ENCODE measurements around the gene TANC1.

GRCh38 chr2:159065313-159065712 lies 96.9 kb downstream of the TANC1 start:
- TF ChIP-seq CTCF (IDR thresholded peaks at IDR 0.05; ENCODE audit: extremely low read depth in 1 of 2, insufficient read depth in 1 of 2, low read depth in 1 of 2, low read length in 2 of 2) (no peak), EZH2 (IDR thresholded peaks at IDR 0.05; ENCODE audit: borderline replicate concordance, low read depth, low read length, severe bottlenecking) (no peak), POLR2A (IDR thresholded peaks at IDR 0.05; ENCODE audit: low read depth, low read length) (no peak), GATA2 (IDR thresholded peaks at IDR 0.05; ENCODE audit: insufficient read depth, insufficient read length, low read depth, low read length) (no peak), MAX (IDR thresholded peaks at IDR 0.05; ENCODE audit: insufficient read depth, insufficient read length) (no peak), POLR2AphosphoS5 (IDR thresholded peaks at IDR 0.05; ENCODE audit: insufficient read depth, low read depth, low read length) (no peak), JUN (IDR thresholded peaks at IDR 0.05; ENCODE audit: borderline replicate concordance, insufficient read depth, insufficient read length, low read depth) (no peak), FOS (IDR thresholded peaks at IDR 0.05; ENCODE audit: borderline replicate concordance, insufficient read depth, low read length) (no peak)
